PFSK-1 (cell line): ENCODE measurements around the gene ILK.

ENCODE experiments used
- FOXP2 ChIP-seq: optimal IDR thresholded peaks from 2 replicates; pipeline ENCODE3; 2011; ENCODE audit warnings: borderline replicate concordance, control low read depth, inconsistent platforms; ENCODE audit not compliant: insufficient read depth; ENCODE audit errors: extremely low read length, extremely low read depth
- POLR2AphosphoS5 ChIP-seq: IDR thresholded peaks from 2 replicates; pipeline ENCODE4 v1.6.1; 2012; ENCODE audit warnings: low read depth, mild to moderate bottlenecking, control low read depth, low read length, moderate library complexity
- REST ChIP-seq, 2 experiments: IDR thresholded peaks; 2 replicates each; pipeline versions ENCODE4 v1.6.1 to v1.8.0; 2011 to 2012; ENCODE audit warnings: low read depth in 2 of 2, low read length in 2 of 2, control low read depth in 1 of 2, inconsistent platforms in 1 of 2, mild to moderate bottlenecking in 1 of 2, moderate library complexity in 1 of 2; ENCODE audit not compliant: insufficient read depth in 1 of 2
- SIN3A ChIP-seq: IDR thresholded peaks from 2 replicates; pipeline ENCODE4 v1.6.1; 2012; ENCODE audit warnings: mild to moderate bottlenecking, low read length, moderate library complexity, borderline replicate concordance; ENCODE audit not compliant: insufficient read depth
- TAF1 ChIP-seq: IDR thresholded peaks from 2 replicates; pipeline ENCODE4 v1.6.1; 2012; ENCODE audit warnings: low read length, control low read depth, borderline replicate concordance; ENCODE audit not compliant: insufficient read depth

Gene ILK

DNA sequence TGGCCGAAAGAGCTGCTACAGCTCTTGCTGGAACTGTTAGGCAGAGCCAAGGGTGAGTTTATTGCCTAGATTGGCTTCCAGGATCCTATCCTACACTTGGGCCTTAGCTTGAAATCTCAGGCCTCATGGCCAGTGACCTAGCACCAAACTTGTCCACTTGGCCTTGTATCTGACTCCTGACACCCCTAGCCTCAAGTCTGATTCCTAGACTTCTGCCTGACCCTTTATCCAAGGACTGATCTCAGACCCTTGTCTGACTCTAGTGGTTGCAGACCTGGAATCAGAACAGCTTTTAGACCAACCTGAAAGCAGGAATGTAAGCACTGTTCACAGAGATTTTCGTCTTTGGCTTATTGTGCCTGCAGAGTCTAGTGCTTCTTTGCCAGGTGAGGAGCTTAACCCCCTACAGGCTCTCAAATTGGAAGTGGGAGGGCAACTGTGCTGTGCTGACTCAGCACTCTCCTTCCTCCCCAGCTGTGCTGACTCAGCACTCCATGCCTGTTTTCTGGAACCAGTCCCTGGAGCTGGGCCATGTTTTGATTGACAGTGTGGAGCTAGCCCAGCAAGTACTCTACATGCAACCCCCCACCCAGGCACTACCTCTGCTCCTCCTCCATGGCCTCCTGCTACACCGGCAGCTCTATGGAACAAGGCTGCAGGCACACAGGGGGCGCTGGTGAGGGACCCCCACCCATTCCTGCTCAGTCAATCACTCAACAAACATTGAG is 35.2 kb upstream of the ILK start:
- TF ChIP-seq REST (IDR thresholded peaks at IDR 0.05; ENCODE audit: insufficient read depth in 1 of 2, low read depth in 2 of 2, low read length in 2 of 2) (no peak), SIN3A (no peak), POLR2AphosphoS5 (no peak), TAF1 (no peak), FOXP2 (no peak)

GRCh38 chr11:6569706-6570105 is 33.9 kb upstream of the ILK start:
- no peak for TF ChIP-seq FOXP2
- no peak for TF ChIP-seq TAF1
- no peak for TF ChIP-seq SIN3A
- TF ChIP-seq REST (IDR thresholded peaks at IDR 0.05; ENCODE audit: insufficient read depth in 1 of 2, low read depth in 2 of 2, low read length in 2 of 2), result no peak
- TF ChIP-seq POLR2AphosphoS5, result no peak

- TF ChIP-seq REST (IDR thresholded peaks at IDR 0.05; ENCODE audit: insufficient read depth in 1 of 2, low read depth in 2 of 2, low read length in 2 of 2) (no peak), FOXP2 (no peak), TAF1 (no peak), POLR2AphosphoS5 (no peak), SIN3A (no peak)
Measured at GRCh38 chr11:6570691-6571427, 32.7 kb upstream of the ILK start.

DNA sequence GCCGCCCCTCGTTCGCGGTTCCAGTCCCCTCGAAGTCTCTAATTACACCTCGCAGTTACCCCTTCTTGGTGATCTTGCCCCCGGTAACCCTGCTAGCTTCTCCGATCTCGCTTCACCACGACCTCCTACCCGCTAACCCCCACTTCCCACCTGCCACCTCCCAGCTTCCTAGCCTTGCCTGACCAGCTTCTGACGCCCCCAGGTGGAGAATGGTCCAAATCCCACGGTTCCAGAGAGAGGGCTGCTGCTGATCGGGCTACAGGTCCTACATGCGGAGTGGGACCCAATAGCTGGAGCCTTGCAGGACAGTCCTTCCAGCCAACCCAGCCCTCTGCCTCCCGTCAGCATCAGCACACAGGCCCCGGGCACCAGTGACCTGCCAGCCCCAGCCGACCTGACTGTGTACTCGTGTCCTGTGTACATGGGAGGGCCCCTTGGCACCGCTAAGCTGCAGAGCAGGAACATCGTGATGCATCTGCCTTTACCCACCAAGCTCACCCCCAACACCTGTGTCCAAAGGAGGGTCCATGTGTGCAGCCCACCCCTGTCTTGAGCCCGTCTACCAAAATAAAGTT is 32.1 kb upstream of the ILK start:
- TF ChIP-seq SIN3A (no peak), FOXP2 (no peak), REST (IDR thresholded peaks at IDR 0.05; ENCODE audit: insufficient read depth in 1 of 2, low read depth in 2 of 2, low read length in 2 of 2) (no peak), POLR2AphosphoS5 (no peak), TAF1 (no peak)
